ENCODE data around the gene TET3.

TET3 gene

GRCh38 chr2:73965053-73965452 lies 19.7 kb upstream of the TET3 start:
- no peak for DNase-seq (ENCODE audit: low read depth)

- DNase-seq (ENCODE audit: low read depth), result no peak
These were observed 16.3 kb upstream of the TET3 start for GRCh38 chr2:73968357-73968937.

- no peak for DNase-seq (ENCODE audit: low read depth)
These were observed 15.4 kb upstream of the TET3 start for GRCh38 chr2:73969356-73969755.

- no peak for DNase-seq (ENCODE audit: low read depth)
These were observed 14.4 kb upstream of the TET3 start for GRCh38 chr2:73970141-73970803.

GRCh38 chr2:73970850-73971471 lies 13.7 kb upstream of the TET3 start:
- no peak for DNase-seq (ENCODE audit: low read depth)

- DNase-seq (ENCODE audit: low read depth), result no peak
These were observed 13.0 kb upstream of the TET3 start for GRCh38 chr2:73971722-73972121.

- DNase-seq (ENCODE audit: low read depth), result no peak
These were observed 11.9 kb upstream of the TET3 start for GRCh38 chr2:73972846-73973245.

GRCh38 chr2:73975731-73976130 lies 9.0 kb upstream of the TET3 start:
- DNase-seq (ENCODE audit: low read depth), result no peak

- DNase-seq (ENCODE audit: low read depth), result no peak
These were observed 7.9 kb upstream of the TET3 start for GRCh38 chr2:73976803-73977202.

GRCh38 chr2:73977466-73977865 lies 7.2 kb upstream of the TET3 start:
- no peak for DNase-seq (ENCODE audit: low read depth)

- DNase-seq (ENCODE audit: low read depth), result no peak
These were observed 5.7 kb upstream of the TET3 start for GRCh38 chr2:73979021-73979420.

GRCh38 chr2:73979686-73980085 lies 5.0 kb upstream of the TET3 start:
- peak; percentile 91 for DNase-seq (ENCODE audit: low read depth)

- DNase-seq (ENCODE audit: low read depth), result no peak
These were observed 4.1 kb upstream of the TET3 start for GRCh38 chr2:73980566-73980965.

- DNase-seq (ENCODE audit: low read depth), result no peak
These were observed 3.4 kb upstream of the TET3 start for GRCh38 chr2:73981081-73982001.

GRCh38 chr2:73982140-73982617 lies 2.5 kb upstream of the TET3 start:
- DNase-seq (ENCODE audit: low read depth), result no peak

- no peak for DNase-seq (ENCODE audit: low read depth)
These were observed 1.1 kb upstream of the TET3 start for GRCh38 chr2:73983322-73984202.

GRCh38 chr2:73984922-73985307 lies 205 bp downstream of the TET3 start:
- DNase-seq (ENCODE audit: low read depth), result no peak

GRCh38 chr2:73985308-73986084 lies 786 bp downstream of the TET3 start:
- no peak for DNase-seq (ENCODE audit: low read depth)

GRCh38 chr2:73986085-73986681 lies 1.5 kb downstream of the TET3 start:
- DNase-seq (ENCODE audit: low read depth), result no peak
